Measurements from ENCODE around the gene COL4A4. TPM values are rescaled to one million over a fixed set of nuclear protein-coding genes. Genes with fewer than 3 reads are reported as not detected.

The COL4A4 gene
- total and polyA plus RNA-seq, 2 of the 4 experiments (the other 2 are of a cell fraction): 0.02 TPM; not detected in 1

Small RNAs within 50 kb of the gene (microRNA-seq; reads per million reads assigned to microRNA genes)
- not detected for gene RF00554 (ENCODE audit: insufficient read depth, insufficient read length)

Small RNAs within 50 kb of the gene (small RNA-seq; reads per million reads assigned to genes)
- gene RF00554: 0 reads per million in 5 experiments

Other genes starting within 250 kb of the COL4A4 start
- gene COL4A3, start 419 bp upstream of the COL4A4 start, total RNA-seq (2012; rRNA removed): not detected in 2 replicates
- not detected in 2 replicates for gene COL4A3, start 419 bp upstream of the COL4A4 start, polyA plus RNA-seq (2012; rRNA removed)
- 86.4 and 96.4 TPM in 2 replicates for gene MFF, start 161.0 kb upstream of the COL4A4 start, total RNA-seq (2012; rRNA removed)
- 61.0 and 70.1 TPM in 2 replicates for gene MFF, start 161.0 kb upstream of the COL4A4 start, polyA plus RNA-seq (2012; rRNA removed)
- under 0.01 TPM in 2 replicates for gene TM4SF20, start 215.1 kb upstream of the COL4A4 start, total RNA-seq (2012; rRNA removed)
- gene TM4SF20, start 215.1 kb upstream of the COL4A4 start, polyA plus RNA-seq (2012; rRNA removed): 0.03 and 0.06 TPM in 2 replicates
- gene SCYGR1, start 223.7 kb upstream of the COL4A4 start, total RNA-seq (2012; rRNA removed): not detected in 2 replicates
- not detected in 2 replicates for gene SCYGR1, start 223.7 kb upstream of the COL4A4 start, polyA plus RNA-seq (2012; rRNA removed)